Measurements from ENCODE around the gene CXADR.

- TF ChIP-seq CTCF (conservative IDR thresholded peaks at IDR 0.05; ENCODE audit: low read length) (no peak), EZH2phosphoT487 (IDR thresholded peaks at IDR 0.05; ENCODE audit: borderline replicate concordance) (no peak)
Measured at GRCh38 chr21:17598437-17598836, 85.6 kb downstream of the CXADR start.
